Gastroesophageal sphincter (tissue), 4 donors: Measurements from ENCODE around the gene ADRA2C. TPM values are rescaled to one million over a fixed set of nuclear protein-coding genes. Genes with fewer than 3 reads are reported as not detected.

Experiments used
- ATAC-seq: fragments of 150-250 bp; one replicate; pipeline ENCODE4 v1.9.1; 2016; ENCODE audit warnings: mild to moderate bottlenecking, moderate library complexity
- H3K27ac ChIP-seq, 4 donors: fragments of 200-600 bp; sonication (generic) in 3 of 4; 1 replicate in 3 of 4; 2 replicates in 1 of 4; pipeline ENCODE4 v1.5.1; 2016 to 2019
- H3K27me3 ChIP-seq: fragments of 200-600 bp; sonication (generic); one replicate; pipeline ENCODE4 v1.5.1; 2019
- H3K36me3 ChIP-seq, 2 donors: fragments of 200-600 bp; sonication (generic); one replicate each; pipeline ENCODE4 v1.5.1; 2019; ENCODE audit warnings: control low read depth in 1 of 2
- H3K4me1 ChIP-seq, 3 donors: fragments of 200-600 bp; sonication (generic); 1 replicate in 2 of 3; 2 replicates in 1 of 3; pipeline ENCODE4 v1.5.1; 2016 to 2019; ENCODE audit warnings: control low read depth in 2 of 3
- H3K4me3 ChIP-seq, 2 donors: fragments of 200-600 bp; sonication (generic); one replicate each; pipeline ENCODE4 v1.5.1; 2019; ENCODE audit warnings: mild to moderate bottlenecking in 1 of 2, moderate library complexity in 1 of 2
- H3K9me3 ChIP-seq, 3 donors: fragments of 200-600 bp; sonication (generic); one replicate each; pipeline ENCODE4 v1.5.1; 2017 to 2019; ENCODE audit warnings: control low read depth in 2 of 3
- EP300 ChIP-seq: sonication (generic); formaldehyde crosslinking; IDR thresholded peaks from one replicate; pipeline ENCODE4 v1.6.1; 2017; ENCODE audit warnings: antibody characterized with exemption, mild to moderate bottlenecking
- POLR2A ChIP-seq, 2 donors: fragments of 450-650 bp; IDR thresholded peaks; one replicate each; pipeline ENCODE4 v1.6.1; 2017; ENCODE audit warnings: antibody characterized with exemption in 2 of 2, mild to moderate bottlenecking in 2 of 2, moderate library complexity in 1 of 2
- POLR2AphosphoS5 ChIP-seq: sonication (generic); formaldehyde crosslinking; IDR thresholded peaks from one replicate; pipeline ENCODE4 v1.6.1; 2017; ENCODE audit warnings: antibody characterized with exemption
- WGBS, 2 donors: methylation state at CpG; one replicate each; pipeline ENCODE4 v1.1.5; 2018; ENCODE audit warnings: low coverage in 1 of 2; 5-methylcytosine and 5-hydroxymethylcytosine counted together
- total RNA-seq, 4 donors: library from RNA; depleted of rRNA; stranded (reverse); fragments of >200 nt; gene quantifications; one replicate each; pipeline ENCODE4 v1.1.0, GENCODE V29; 2016
- TF ChIP-seq, protein P1 (sequence below), 4 experiments: fragments of 200-600 bp in 2 of 4; fragments of 450-650 bp in 2 of 4; sonication (generic) in 1 of 4; IDR thresholded peaks; one replicate each; pipeline ENCODE4 v1.5.1; 2017 to 2019; ENCODE audit warnings: antibody characterized with exemption in 4 of 4, mild to moderate bottlenecking in 2 of 4, moderate library complexity in 2 of 4

The ADRA2C gene
- total RNA-seq, 4 donors from 2014 or later = 1.2 to 26.5 (median 6.1) TPM

GRCh38 chr4:3790006-3790561, 23.9 kb downstream of the ADRA2C start:
- Histone ChIP-seq H3K9me3 (peaks cover 0 to 19% (median 0%) of the 10 kb centered on the region in 3 donors), H3K36me3 (no peaks in the 10 kb centered on the region), H3K27ac (no peak overlapping the region), H3K4me1 (no peaks in the 10 kb centered on the region), H3K4me3 (no peak overlapping the region), H3K27me3 (peaks cover 54% of the 10 kb centered on the region)
- TF ChIP-seq, protein P1, sequence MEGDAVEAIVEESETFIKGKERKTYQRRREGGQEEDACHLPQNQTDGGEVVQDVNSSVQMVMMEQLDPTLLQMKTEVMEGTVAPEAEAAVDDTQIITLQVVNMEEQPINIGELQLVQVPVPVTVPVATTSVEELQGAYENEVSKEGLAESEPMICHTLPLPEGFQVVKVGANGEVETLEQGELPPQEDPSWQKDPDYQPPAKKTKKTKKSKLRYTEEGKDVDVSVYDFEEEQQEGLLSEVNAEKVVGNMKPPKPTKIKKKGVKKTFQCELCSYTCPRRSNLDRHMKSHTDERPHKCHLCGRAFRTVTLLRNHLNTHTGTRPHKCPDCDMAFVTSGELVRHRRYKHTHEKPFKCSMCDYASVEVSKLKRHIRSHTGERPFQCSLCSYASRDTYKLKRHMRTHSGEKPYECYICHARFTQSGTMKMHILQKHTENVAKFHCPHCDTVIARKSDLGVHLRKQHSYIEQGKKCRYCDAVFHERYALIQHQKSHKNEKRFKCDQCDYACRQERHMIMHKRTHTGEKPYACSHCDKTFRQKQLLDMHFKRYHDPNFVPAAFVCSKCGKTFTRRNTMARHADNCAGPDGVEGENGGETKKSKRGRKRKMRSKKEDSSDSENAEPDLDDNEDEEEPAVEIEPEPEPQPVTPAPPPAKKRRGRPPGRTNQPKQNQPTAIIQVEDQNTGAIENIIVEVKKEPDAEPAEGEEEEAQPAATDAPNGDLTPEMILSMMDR (IDR thresholded peaks at IDR 0.05) = no peak
- no peak for TF ChIP-seq POLR2A (IDR thresholded peaks at IDR 0.05)
- TF ChIP-seq POLR2AphosphoS5 = no peak
- TF ChIP-seq EP300 = no peak
- 80% methylated on average over 1 to 2 of the region's 13 CpGs for WGBS, 2 donors
- ATAC-seq = no peak

- no peak overlapping the region for H3K4me3 ChIP-seq
- 61 to 67% methylated on average over 1 to 3 of the region's 9 CpGs for WGBS, 2 donors
- no peaks in the 10 kb centered on the region for H3K4me1 ChIP-seq
- H3K27ac ChIP-seq = no peak overlapping the region
- H3K36me3 ChIP-seq = no peaks in the 10 kb centered on the region
- TF ChIP-seq EP300 (no peak), POLR2A (IDR thresholded peaks at IDR 0.05) (no peak), POLR2AphosphoS5 (no peak)
- TF ChIP-seq, protein P1 (IDR thresholded peaks at IDR 0.05) = no peak
- no peak for ATAC-seq
- H3K9me3 ChIP-seq = peaks cover 0 to 31% (median 0%) of the 10 kb centered on the region in 3 donors
- H3K27me3 ChIP-seq = peaks cover 58% of the 10 kb centered on the region
These were observed 25.1 kb downstream of the ADRA2C start for GRCh38 chr4:3791256-3791655.

DNA sequence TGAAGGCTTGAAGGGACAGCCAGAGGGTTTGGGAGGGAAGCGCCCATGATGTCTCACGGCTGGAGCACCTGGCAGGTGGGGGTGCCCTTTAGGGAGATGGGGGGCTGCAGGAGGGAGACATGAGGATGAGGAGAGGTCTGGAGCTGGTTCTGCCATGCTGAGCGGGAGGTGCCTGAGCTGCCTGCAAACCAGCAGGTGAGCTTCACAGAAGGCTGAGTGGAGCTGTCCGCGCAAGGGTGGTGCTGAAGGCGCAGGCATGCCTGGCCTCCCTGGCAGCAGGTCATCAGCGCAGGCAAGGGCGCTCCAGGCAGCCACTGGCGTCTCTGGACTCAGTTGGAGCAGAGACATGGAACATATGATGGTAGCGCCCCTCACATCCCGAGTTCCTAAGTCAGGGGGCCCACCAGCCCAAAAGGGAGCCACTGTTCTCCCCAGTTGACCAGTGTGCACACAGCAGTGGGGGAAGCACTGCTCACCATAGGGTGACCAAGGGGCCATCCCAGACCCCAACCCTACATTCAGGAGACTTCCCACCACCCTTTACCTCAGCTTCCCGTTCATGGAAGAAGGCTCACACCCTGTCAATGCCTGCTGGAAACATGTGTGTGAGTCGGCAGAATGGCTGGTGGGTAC, 25.8 kb downstream of the ADRA2C start:
- no peak overlapping the region for H3K27ac ChIP-seq
- H3K36me3 ChIP-seq = no peaks in the 10 kb centered on the region
- H3K4me1 ChIP-seq = no peaks in the 10 kb centered on the region
- no peak for TF ChIP-seq POLR2AphosphoS5
- TF ChIP-seq, protein P1 (IDR thresholded peaks at IDR 0.05) = no peak
- no peak for TF ChIP-seq EP300
- TF ChIP-seq POLR2A (IDR thresholded peaks at IDR 0.05) = no peak
- H3K9me3 ChIP-seq = peaks cover 0 to 38% (median 0%) of the 10 kb centered on the region in 3 donors
- WGBS, 2 donors = 51% methylated on average over 2 of the region's 13 CpGs; no CpG with 5 or more reads in 1 of the 2 donors
- H3K27me3 ChIP-seq = peaks cover 65% of the 10 kb centered on the region
- H3K4me3 ChIP-seq = no peak overlapping the region
- no peak for ATAC-seq

- H3K27me3 ChIP-seq = peaks cover 72% of the 10 kb centered on the region
- no peak overlapping the region for H3K4me3 ChIP-seq
- no peak for ATAC-seq
- no peaks in the 10 kb centered on the region for H3K36me3 ChIP-seq
- H3K27ac ChIP-seq = no peak overlapping the region
- H3K9me3 ChIP-seq = peaks cover 0 to 45% (median 0%) of the 10 kb centered on the region in 3 donors
- TF ChIP-seq, protein P1 (IDR thresholded peaks at IDR 0.05) = no peak
- TF ChIP-seq POLR2A (IDR thresholded peaks at IDR 0.05) (no peak), POLR2AphosphoS5 (no peak), EP300 (no peak)
- WGBS, 2 donors = 3 to 22% methylated on average over 3 of the region's 3 CpGs
- H3K4me1 ChIP-seq = no peaks in the 10 kb centered on the region
These were observed 26.6 kb downstream of the ADRA2C start for GRCh38 chr4:3792813-3793212.

- ATAC-seq = no peak
- Histone ChIP-seq H3K9me3 (peaks cover 0 to 45% (median 0%) of the 10 kb centered on the region in 3 donors), H3K27me3 (peaks cover 75% of the 10 kb centered on the region), H3K4me3 (no peak overlapping the region), H3K36me3 (no peaks in the 10 kb centered on the region), H3K4me1 (no peaks in the 10 kb centered on the region), H3K27ac (no peak overlapping the region)
- 57 to 67% methylated on average over 1 of the region's 3 CpGs for WGBS, 2 donors
- TF ChIP-seq POLR2A (IDR thresholded peaks at IDR 0.05) (no peak), POLR2AphosphoS5 (no peak), EP300 (no peak)
- TF ChIP-seq, protein P1 (IDR thresholded peaks at IDR 0.05) = no peak
These were observed 27.4 kb downstream of the ADRA2C start for GRCh38 chr4:3793545-3793944.
